Upper lobe of right lung (tissue), 1 donor: ENCODE results near the gene LIN37. TPM values are rescaled to one million over a fixed set of nuclear protein-coding genes. Genes with fewer than 3 reads are reported as not detected.

Source experiments
- ATAC-seq: fragments of 200-7000 bp; cut with Tn5 transposase; one replicate; pipeline ENCODE4 v1.9.1; 2020; ENCODE audit warnings: mild to moderate bottlenecking, moderate library complexity
- DNase-seq: peaks from one replicate; pipeline ENCODE4 v3.0.0-alpha.2; 2020
- H3K27ac ChIP-seq: fragments of 200-600 bp; one replicate; pipeline ENCODE4 v1.8.0; 2022
- H3K27me3 ChIP-seq: fragments of 200-600 bp; one replicate; pipeline ENCODE4 v1.8.0; 2022; ENCODE audit warnings: mild to moderate bottlenecking
- H3K36me3 ChIP-seq: fragments of 200-600 bp; one replicate; pipeline ENCODE4 v1.8.0; 2022
- H3K4me1 ChIP-seq: fragments of 200-600 bp; one replicate; pipeline ENCODE4 v1.8.0; 2022
- H3K4me3 ChIP-seq: fragments of 200-600 bp; one replicate; pipeline ENCODE4 v1.8.0; 2022; ENCODE audit warnings: mild to moderate bottlenecking
- H3K9me3 ChIP-seq: fragments of 200-600 bp; one replicate; pipeline ENCODE4 v1.8.0; 2022
- intact Hi-C: fragments of 100-400 bp; cut with DNase I; formaldehyde crosslinking; loops from one replicate; pipeline ENCODE4 v1.11.0; 2022
- total RNA-seq: library from RNA; stranded (reverse); fragmentation: NEBNext Ultra II Directional; extraction: Animal tissue kit (Norgen Biotek cat#: 25700); gene quantifications from one replicate; pipeline ENCODE4 v1.2.1, GENCODE V29; 2021
- TF ChIP-seq, protein P1 (sequence below): fragments of 200-600 bp; IDR thresholded peaks from one replicate; pipeline ENCODE4 v1.8.0; 2022; ENCODE audit warnings: antibody characterized with exemption
- donor health status: DM: no; HTN: yes; CAD: no; lungs with severe emphysema.

The LIN37 gene
- total RNA-seq, 1 donor from 2014 or later = 11.3 TPM

DNA sequence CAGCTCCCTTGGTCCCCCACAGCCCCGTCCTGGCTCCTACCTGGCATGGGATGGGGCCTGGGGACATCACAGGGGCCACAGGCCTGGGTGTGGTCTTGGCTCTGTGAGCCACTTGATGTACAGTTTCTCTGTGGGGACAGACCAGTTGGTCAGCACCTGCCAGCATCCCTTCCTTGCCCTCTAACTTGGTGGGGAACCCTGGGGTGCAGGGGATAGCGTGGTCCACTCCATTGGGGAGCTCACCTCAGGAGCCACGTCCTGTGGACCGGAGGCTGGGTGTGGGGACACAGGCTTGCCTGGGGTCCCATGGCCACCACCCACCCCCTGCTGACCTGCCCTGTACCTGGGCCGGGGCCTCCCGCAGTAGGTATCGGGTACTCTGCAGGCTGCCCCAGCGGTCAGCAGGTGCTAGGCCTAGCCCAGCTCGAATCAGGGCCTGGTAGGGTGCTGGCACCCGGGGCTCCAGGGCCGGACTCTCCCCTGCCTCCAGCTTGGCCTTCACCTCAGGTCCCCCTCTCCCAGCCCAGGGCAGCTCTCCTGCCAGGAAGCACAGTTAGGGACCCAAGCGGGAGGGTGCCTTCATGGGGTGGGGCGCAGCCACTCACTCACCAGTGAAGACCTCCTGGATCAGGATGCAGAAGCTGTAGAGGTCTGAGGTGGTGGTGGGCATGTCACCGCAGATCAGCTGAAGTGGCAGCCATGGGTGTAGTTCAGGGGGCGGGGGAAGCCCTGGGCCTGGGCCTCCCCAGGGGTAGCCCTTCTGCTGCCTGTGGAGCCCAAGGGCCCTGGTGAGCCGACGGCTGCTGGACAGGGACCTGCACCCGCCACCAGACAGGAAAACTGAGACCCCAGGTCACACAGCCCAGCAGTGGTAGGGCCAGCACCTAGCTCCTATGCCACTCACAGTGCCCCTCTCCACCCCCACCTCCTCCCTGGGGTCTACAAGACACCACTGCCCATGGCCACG lies 41.9 kb downstream of the LIN37 start:
- DNase-seq (no peak), ATAC-seq (no peak)
- TF ChIP-seq, protein P1, sequence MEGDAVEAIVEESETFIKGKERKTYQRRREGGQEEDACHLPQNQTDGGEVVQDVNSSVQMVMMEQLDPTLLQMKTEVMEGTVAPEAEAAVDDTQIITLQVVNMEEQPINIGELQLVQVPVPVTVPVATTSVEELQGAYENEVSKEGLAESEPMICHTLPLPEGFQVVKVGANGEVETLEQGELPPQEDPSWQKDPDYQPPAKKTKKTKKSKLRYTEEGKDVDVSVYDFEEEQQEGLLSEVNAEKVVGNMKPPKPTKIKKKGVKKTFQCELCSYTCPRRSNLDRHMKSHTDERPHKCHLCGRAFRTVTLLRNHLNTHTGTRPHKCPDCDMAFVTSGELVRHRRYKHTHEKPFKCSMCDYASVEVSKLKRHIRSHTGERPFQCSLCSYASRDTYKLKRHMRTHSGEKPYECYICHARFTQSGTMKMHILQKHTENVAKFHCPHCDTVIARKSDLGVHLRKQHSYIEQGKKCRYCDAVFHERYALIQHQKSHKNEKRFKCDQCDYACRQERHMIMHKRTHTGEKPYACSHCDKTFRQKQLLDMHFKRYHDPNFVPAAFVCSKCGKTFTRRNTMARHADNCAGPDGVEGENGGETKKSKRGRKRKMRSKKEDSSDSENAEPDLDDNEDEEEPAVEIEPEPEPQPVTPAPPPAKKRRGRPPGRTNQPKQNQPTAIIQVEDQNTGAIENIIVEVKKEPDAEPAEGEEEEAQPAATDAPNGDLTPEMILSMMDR = no peak
- H3K27ac ChIP-seq = no peak overlapping the region
- H3K36me3 ChIP-seq = no peaks in the 10 kb centered on the region
- intact Hi-C loops = no loop called here
- H3K27me3 ChIP-seq = no peaks in the 10 kb centered on the region
- no peak overlapping the region for H3K4me3 ChIP-seq
- no peaks in the 10 kb centered on the region for H3K9me3 ChIP-seq
- no peaks in the 10 kb centered on the region for H3K4me1 ChIP-seq

DNA sequence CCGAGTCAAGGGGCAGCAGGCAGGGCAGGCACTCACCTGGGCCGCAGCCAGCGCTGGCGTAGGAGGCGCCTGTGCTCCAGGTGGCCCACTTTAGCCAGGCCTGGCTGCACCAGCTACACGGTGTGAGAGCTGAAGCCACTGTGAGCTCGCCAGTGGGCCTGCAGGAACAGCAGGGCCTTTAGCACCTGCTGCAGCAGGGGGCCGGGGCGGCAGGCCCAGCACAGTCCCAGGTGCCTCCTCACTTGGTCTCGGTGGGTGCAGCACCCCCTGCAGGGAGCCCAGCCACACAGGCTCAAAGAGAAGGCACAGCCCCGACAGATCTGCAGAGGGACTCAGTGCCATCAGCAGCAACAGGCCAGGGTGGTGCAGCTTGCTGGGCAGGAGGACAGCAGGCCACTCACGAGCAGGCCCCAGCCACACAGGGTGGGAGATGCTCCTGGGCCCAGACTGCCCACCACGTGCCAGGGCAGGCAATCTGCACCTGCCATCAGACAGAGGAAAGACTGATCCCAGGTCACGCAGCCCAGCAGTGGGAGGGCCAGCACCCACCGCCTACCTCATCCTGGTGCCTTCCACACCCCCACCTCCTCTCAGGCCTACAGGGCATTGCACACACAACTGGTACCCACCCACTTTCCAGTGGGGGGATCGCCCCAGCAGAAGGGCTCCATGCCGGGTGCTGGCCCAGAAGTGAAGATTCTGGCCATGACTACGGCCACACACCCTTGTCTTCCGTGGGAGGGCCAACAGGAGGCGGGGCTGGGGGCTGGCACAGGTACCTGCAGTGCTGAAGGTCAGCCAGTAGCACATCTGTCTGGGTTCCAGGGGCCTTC lies 42.8 kb downstream of the LIN37 start:
- no peaks in the 10 kb centered on the region for H3K36me3 ChIP-seq
- TF ChIP-seq, protein P1 = no peak
- DNase-seq (peak; percentile 58), ATAC-seq (no peak)
- H3K27ac ChIP-seq = no peak overlapping the region
- no peaks in the 10 kb centered on the region for H3K4me1 ChIP-seq
- H3K4me3 ChIP-seq = no peak overlapping the region
- intact Hi-C loops = no loop called here
- H3K27me3 ChIP-seq = no peaks in the 10 kb centered on the region
- H3K9me3 ChIP-seq = no peaks in the 10 kb centered on the region

- Histone ChIP-seq H3K27me3 (peaks cover 4% of the 10 kb centered on the region), H3K9me3 (no peaks in the 10 kb centered on the region), H3K4me1 (no peaks in the 10 kb centered on the region), H3K36me3 (no peaks in the 10 kb centered on the region), H3K4me3 (no peak overlapping the region), H3K27ac (no peak overlapping the region)
- TF ChIP-seq, protein P1 = no peak
- ATAC-seq = no peak
- DNase-seq = no peak
- intact Hi-C loops = no loop called here
Observed at GRCh38 chr19:35791814-35792279, 43.5 kb downstream of the LIN37 start.

- no peaks in the 10 kb centered on the region for H3K9me3 ChIP-seq
- TF ChIP-seq, protein P1 = no peak
- no peaks in the 10 kb centered on the region for H3K4me1 ChIP-seq
- no peak overlapping the region for H3K27ac ChIP-seq
- DNase-seq (no peak), ATAC-seq (no peak)
- no peak overlapping the region for H3K4me3 ChIP-seq
- H3K36me3 ChIP-seq = no peaks in the 10 kb centered on the region
- H3K27me3 ChIP-seq = peaks cover 9% of the 10 kb centered on the region
- intact Hi-C loops = no loop called here
Observed at GRCh38 chr19:35792312-35792711, 43.9 kb downstream of the LIN37 start.

DNA sequence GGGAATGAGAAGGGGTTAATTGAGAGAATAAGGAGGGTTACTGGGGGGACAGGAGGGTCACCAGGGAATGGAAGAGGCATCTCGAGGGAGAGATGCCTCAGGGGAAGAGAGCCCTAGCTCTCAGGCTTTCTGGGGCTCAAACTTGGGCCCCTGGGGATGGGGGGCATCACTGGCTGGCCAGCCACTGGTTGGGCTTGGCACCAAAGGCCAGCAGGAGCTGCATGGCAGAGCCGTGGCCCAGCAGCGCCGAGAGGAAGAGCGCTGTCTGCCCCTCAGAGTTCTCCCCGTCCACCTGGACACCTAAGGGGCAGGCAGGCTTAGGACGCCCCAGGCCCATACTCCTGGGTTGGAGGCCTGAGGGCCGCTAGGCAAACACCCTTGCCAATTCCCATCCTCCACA lies 44.5 kb downstream of the LIN37 start:
- Histone ChIP-seq H3K4me1 (no peaks in the 10 kb centered on the region), H3K36me3 (no peaks in the 10 kb centered on the region), H3K4me3 (no peak overlapping the region), H3K27me3 (peaks cover 13% of the 10 kb centered on the region), H3K9me3 (no peaks in the 10 kb centered on the region), H3K27ac (no peak overlapping the region)
- DNase-seq = no peak
- ATAC-seq = no peak
- TF ChIP-seq, protein P1 = no peak
- intact Hi-C loops = no loop called here
